Stimulated activated CD4-positive, alpha-beta T cell treated with anti-CD3 and anti-CD28 coated beads, TNF-alpha, amount 100 ng/mL, for 24 hours (primary cell): ENCODE results near the gene SLC26A5.

Source experiments
- DNase-seq, 3 experiments: peaks; one replicate each; pipeline ENCODE4 v3.0.0-alpha.2; 2020; ENCODE audit warnings: low read depth in 3 of 3

SLC26A5 gene

DNA sequence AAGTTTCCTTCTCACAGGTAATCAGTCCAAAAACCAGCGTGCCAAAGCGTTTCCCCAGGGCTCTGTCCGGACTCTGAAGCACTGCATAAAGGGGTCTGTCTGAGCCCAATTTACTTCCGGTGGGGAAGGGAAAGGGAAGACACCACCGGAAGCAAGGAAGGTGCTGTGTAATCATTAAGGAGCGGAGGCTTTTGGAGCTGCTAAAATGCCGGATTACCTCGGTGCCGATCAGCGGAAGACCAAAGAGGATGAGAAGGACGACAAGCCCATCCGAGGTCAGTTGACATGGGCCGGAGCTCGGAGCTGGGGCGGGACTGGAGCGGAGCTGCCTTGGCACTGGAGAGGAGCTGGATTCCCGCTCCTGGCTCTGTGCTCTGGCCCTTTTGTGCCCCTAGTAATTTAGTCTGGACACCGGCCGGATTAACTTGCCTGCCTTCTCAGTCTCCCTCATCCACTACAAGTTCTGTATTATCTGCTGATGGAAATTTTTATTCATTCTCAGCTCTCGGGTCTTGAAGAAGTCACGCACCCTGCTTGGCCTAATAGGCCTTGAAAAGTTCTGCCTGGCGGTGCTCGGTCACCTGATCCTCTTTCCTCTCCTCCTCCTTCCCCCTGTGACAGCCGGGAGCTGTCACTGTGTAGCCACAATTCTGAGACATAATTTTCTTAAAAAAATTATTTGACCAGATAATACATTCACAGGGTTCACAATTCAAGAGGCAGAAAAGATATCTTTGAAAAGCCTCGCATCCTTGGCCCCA, 98.3 kb downstream of the SLC26A5 start, which contains the start of gene PSMC2:
Gene PSMC2, plus strand, starts transcription at position 137 of the 761 bp plus-strand sequence. Its CDS starts 69 bp downstream, at position 206.
- DNase-seq = peak; percentile 68 to 80 (median 76)

DNA sequence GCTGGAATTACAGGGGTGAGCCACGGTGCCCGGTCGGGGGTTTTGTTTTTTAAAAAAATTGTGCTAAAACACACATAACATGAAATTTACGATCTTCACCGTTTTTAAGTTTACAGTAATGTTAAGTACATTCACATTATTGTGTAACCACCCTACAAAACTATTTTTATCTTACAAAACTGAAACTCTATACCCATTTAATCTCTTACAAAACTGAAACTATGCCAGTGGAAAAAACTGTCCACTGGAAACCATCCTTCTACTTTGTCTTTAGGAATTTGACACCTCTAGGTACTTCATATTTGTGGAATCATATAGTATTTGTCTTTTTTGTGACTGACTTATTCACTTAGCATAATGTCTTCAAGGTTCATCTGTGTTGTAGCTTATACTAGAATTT, 99.6 kb downstream of the SLC26A5 start:
- no peak for DNase-seq

DNA sequence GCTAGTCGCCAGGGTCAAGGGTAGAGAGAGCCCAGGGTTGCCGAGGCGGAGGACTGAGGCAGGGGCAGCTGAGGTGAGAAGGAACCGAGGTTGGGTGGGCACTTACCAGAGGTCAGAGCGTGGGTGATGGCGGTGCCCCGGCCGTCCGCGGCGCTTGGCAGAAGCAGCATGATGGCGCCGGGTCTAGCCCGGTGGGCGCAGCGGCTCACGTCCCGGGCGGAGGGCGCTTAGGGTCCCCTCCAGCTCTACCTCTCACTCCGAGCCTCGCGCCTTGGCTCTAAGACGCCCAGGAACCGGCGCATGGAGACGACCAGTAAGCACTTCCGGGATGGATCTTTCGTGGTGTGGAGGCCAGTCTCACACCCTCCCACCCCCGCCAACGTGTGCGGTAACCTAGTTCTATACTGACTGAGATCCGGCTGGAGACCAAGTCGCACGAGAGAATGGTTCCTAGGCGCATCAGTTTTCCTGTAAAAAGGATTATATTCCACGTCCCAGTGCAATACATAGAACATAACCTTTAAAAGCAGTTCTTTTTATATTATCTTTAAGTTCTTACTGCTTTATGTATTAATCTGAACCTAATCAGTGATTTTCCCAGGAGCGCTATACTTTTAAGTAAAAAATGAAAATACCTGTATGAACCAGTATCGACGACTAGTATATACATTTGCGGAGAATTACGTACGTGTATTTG, 101.4 kb downstream of the SLC26A5 start, which contains the start of gene DNAJC2:
Gene DNAJC2, minus strand, starts transcription at position 315 of the 697 bp plus-strand sequence. Its CDS starts 145 bp downstream, at position 170.
- peak; percentile 65 to 84 (median 78) for DNase-seq

DNA sequence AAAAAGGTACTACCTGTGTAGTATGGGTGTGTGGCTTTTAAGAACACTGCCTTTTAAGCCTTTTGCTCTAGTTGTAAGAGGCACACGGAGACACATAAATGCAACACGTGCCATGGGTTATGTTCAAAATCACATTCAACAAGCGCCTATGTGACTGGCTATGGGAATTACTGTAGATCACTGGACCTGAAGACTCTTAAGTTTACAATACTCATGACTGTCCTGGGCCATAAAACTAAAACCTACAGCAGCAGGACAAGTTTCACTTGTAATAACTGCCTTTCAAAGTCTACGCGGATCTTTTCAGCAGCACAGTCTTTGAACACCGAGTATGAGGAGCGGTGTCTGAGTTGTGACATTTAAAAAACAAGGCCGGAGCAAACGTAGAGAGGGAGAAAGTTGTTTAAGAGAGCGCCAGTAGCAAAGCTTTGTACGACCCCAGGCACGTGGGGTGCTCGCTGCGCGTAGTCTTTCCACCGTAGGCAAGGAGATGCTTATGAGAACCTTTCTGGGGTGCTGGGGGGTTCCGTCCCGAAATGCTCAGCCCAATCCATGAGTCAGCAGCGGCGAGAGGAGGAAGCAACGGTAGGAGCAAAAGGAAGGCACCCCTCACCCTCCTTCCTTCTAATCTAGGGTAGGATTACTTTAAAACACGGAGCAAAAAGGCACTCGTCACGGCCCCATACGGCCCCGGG, 102.1 kb downstream of the SLC26A5 start:
- DNase-seq = peak; percentile 5 to 38 (median 9)

DNA sequence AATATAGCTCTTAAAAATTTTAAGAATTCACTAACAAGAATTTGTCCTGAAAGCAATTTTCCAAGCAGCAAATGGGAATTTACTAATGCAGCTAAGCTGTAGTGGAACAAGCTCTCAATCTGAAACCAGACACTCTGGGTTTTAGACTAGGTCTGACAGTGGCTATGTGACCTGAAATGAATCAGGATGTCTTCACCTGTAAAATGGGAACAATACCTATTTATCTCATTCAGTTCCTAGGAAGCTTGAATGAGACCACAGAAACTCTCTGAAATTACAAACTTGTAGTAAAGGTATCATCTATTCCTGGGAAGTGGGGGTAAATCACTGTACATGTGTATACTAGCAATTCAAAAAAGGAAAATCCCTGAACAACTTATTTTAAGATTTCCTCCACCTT, 102.7 kb downstream of the SLC26A5 start:
- DNase-seq = no peak

DNA sequence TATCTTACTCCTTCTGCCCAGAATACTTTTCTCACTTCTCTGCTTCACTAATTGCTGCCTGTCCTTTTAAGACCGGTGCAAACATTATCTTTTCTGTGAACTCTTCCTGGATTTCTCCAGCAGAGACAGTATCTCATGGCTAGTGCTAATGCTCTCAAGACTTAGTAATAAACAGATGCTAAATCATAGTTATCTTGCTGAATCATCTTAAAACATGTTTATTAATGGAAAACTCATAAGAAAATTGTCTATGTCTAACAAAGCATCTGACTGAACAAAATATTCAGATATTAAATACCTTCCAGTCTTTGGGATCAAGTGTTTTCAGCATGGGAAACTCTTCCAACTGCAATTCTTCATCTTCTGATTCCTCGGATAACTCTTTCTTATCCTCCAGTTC, 104.5 kb downstream of the SLC26A5 start:
- DNase-seq = no peak

DNA sequence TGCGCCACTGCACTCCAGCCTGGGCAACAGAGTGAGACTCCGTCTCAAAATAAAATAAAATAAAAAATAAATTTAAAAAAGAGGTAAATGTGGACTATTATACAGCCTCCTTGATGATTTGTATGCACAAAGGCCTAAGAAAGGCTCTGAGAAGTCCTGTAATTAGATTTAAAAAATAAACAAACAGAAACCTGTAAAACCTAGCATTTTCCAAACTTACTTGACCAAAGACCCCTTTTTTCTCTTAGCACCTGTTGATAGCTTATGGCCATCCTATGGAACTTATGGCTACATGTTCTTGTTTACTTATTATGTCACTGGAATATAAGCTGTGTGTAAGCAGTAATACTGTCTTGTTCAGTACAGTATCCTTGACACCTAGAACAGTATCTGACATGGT, 107.1 kb downstream of the SLC26A5 start:
- no peak for DNase-seq

DNA sequence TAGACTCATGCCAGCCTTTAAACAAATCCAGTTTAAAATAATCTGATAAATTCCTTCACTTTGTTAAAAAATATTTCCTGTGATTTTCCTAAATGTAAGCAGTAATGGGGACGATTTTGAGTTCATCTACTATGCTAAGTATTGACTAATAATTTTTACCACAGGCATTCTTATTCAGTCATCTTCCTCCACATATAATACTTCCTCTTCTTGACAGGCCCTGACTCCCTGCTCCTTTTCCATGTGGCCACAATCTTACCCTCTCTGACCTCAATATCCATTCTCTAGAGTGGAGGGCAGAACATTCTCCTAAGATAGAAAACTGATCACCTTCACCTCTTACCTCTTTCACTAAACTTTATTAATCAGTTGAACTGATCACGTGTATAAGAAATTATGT, 109.2 kb downstream of the SLC26A5 start:
- no peak for DNase-seq

DNA sequence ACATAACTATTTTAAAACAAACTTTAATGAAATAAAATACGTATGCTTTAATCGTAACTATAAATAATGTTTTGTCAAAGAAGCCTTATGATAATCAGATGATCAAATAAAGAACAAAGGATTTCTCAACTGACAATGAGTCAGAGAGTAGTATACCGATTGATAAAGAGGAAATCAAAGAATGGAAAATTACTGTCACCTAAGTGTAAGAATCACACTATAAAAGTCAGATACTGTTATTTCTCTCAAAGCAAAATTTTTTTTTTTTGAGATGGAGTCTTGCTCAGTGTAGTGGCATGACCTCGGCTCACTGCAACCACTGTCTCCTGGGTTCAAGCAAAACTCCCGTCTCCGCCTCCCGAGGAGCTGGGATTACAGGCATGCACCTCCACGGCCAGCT, 120.3 kb downstream of the SLC26A5 start:
- DNase-seq = no peak
